GM18873 (cell line): ENCODE results near the gene NLK.
"Not testable (repeated sequence)": the region's sequence is repeated elsewhere in the genome, so short reads cannot be mapped to it uniquely, and the experiment has no call there.

Experiments used
- ATAC-seq: cut with Tn5 transposase; IDR thresholded peaks from one replicate; pipeline ENCODE4 v1.9.1; 2021; ENCODE audit warnings: mild to moderate bottlenecking, moderate library complexity, moderate number of reproducible peaks; ENCODE audit not compliant: unreplicated experiment, low FRiP score

The NLK gene

DNA sequence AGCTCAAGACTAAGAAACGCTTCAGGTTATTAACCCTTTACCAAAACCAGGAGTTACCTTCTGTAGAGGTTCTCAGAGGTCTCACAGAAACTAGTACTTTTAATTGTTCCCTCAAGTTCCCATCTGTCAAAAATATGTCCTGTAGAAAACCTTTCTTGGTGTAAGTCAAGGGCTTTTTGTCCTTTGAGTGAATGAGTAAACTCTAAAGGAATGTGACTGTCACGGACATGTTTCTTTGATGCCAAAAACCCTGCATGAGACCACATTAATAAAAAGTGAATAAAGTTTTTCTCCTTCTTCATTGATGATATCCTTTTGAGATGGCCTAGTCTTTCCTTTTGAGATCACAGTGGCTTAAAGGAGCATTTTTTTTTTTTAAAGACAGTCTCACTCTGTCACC lies 102.9 kb downstream of the NLK start:
- ATAC-seq, result no peak

- ATAC-seq, result no peak
Measured at GRCh38 chr17:28147017-28147416, 104.5 kb downstream of the NLK start.

DNA sequence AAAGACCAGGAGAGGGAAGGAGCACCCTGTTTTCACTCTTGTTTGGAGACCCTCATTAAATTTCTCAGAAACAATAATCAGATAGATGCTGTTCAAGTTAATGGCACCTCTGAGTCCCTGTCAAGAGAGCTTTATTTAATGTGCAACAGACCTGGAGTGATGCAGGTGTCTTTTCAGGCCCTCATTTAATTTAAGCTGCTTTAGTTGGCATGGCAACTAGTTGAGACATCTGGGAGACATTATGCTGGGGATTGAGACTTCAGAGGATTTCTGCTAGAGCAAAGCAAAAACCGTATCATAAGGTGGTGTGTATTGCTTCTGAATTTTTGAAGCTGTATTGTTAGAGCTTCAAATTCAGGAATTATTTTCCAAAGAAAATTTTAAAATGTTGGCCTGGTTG lies 108.5 kb downstream of the NLK start:
- no peak for ATAC-seq

DNA sequence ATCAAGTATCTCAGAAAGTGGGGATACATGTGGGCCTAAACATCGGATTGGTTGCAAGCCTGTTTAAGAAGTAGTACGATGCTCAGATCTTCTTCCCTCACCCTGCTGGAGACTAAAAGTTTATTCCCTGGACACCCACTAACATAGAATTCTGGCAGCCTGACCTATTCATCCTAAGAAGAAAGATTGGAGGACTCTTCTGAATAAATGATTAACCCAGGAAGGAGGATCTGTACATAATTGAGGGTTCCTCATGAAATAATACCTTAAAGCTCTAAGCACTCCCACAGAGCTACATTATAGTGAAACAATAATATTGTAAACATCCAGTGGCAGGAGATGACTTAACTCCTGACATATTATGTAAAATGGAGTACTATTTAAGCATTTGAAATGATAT lies 111.7 kb downstream of the NLK start:
- no peak for ATAC-seq

DNA sequence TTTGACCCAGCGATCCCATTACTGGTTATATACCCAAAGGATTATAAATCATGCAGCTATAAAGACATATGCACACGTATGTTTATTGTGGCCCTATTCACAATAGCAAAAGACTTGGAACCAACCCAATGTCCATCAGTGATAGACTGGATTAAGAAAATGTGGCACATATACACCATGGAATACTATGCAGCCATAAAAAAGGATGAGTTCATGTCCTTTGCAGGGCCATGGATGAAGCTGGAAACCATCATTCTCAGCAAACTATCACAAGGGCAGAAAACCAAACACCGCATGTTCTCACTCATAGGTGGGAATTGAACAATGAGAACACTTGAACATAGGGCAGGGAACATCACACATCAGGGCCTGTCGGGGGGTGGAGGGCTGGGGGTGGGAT lies 112.9 kb downstream of the NLK start:
- ATAC-seq, result not testable (repeated sequence)

GRCh38 chr17:28159004-28159403 lies 116.5 kb downstream of the NLK start:
- no peak for ATAC-seq

DNA sequence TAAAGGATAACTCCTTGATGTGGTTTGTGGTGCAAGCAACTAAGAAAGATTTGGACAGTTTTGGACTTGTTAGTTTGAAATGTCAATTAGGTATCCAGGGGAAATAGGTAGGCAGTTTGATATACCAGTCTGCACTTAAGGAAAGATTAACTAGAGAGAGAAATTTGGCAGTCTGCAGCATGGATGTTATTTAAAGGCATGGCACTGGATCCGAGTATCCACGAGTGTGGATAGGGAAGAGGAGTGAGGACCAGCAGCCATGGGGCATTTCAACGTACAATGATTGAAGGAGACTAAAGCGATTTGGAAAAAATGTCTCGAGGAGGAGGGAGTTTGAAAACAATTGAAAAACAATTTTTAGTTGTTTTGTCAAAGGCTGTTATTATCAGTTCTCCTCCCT lies 117.4 kb downstream of the NLK start:
- ATAC-seq, result no peak

- ATAC-seq, result no peak
Measured at GRCh38 chr17:28160610-28161009, 118.1 kb downstream of the NLK start.

DNA sequence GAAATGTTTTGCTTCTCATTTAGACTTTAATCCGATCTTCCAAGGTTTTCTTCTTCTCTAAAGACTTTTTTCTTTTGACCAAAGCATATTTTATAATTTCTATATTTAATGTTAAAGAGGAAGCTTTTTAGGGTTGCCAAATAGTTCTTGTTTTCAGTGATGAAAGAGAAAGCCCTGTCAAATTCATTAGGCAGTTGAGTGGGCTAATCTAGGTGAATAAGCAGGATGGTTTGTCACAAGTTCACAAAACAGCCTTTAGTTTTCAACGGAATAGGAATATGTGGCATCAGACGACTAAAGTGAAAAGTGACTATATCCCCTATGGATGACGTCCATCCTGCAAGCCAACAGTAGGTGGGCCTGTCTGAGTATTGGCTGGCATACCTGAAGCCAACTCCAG lies 118.8 kb downstream of the NLK start:
- no peak for ATAC-seq

- no peak for ATAC-seq
Measured at GRCh38 chr17:28166478-28166877, 124.0 kb downstream of the NLK start.

GRCh38 chr17:28169621-28170349 lies 127.3 kb downstream of the NLK start:
- ATAC-seq, result no peak

DNA sequence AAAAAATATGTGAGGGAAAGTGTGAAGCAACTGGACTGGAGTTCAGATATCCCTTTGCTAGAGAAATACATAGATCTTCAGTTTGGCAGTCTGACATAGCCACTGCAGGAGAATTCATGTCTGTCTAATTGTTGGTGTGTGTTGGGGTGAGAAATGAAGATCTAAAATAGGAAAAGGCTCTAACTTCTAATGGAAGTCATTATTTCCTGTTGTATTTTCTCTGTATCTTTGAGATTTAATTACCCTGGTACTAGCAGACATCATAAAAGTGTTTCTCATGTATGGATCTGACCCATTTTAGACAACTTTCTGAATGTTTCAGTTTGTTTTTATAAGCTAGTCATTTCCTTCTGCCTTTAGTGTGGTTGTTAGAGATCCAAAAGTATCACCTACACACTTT lies 128.3 kb downstream of the NLK start:
- no peak for ATAC-seq

DNA sequence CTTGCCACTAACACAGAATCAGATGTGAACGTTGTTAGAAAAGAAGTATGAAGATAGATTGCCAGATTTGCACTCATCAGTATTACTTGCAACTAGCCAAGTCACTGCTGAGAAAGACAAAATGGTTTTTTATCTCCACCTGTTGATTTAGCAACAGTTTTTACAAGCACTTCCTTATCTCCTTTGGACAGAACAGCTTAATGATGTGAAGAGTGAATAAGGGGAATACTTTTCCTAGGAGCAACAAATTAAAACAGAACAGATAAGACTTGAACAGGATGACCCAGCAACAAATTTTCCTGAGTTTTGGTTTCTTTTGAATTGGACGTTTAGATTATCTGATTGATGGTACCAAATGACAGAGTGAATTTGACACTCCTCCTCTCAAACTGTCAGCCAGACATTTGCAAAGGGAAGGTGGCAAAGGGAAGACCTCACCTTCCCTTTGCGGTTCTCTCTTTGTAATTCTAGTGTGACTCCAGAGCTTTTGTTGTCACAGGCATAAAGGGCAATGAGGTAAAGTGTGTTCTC lies 130.6 kb downstream of the NLK start:
- ATAC-seq, result no peak

GRCh38 chr17:28173801-28174200 lies 131.3 kb downstream of the NLK start:
- ATAC-seq, result no peak

GRCh38 chr17:28174352-28175046 lies 132.0 kb downstream of the NLK start:
- no peak for ATAC-seq

DNA sequence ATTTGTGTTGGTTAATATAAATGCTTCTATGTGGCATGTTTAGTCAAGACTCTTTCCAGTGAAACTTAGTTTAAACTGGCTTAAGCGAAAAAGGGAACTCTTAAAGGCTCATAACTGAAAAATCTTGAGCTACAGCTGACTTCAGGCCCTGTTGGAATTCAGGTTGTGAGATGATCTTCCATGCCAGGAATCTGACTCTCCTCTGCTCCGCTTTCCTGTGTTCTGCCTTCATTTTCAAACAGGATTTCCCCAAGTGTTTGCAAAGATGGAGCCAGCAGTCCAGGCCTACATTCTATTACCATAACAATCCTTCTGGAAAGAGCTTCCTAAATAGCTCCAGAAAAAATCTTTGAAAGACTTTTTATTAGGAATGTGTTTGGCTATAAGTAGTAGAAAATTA lies 134.9 kb downstream of the NLK start:
- no peak for ATAC-seq

DNA sequence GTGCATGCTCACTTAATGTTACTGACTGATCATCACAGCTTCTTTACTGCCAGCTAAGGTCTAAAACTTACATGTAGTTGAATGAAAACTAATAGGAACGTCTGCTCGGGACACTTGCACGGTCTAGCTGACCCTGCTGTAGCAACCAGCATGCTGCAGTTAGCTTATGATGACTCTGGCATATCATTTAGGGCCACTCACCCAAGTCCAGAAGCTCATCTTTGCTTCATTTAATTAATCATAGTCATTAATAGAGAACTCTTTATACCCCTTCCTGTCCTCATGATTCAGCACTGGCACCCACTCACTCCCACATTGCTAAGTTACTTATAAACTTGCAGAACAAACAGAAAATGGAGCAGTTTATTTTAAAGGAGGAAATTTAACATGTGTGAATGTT lies 136.3 kb downstream of the NLK start:
- ATAC-seq, result no peak

DNA sequence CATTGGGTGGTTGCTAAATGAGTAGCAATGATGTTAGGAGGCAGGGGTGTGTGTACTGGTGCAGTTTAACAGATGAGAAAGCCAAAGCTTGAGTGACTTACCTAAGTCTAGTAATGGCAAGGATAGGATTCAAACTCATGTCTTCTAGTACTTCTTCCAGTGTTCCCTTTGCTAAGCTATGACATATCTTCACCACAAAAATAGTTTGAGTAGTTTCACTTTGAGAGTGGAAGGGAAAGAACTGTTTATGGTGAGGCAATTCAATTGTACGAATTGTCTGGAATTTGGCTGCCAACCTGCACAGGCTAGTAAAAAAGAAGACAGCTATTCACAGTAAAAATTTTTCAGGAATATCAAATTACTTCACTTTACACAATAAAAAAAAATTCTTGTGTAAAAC lies 138.0 kb downstream of the NLK start:
- no peak for ATAC-seq

GRCh38 chr17:28181568-28181967 lies 139.1 kb downstream of the NLK start:
- no peak for ATAC-seq

DNA sequence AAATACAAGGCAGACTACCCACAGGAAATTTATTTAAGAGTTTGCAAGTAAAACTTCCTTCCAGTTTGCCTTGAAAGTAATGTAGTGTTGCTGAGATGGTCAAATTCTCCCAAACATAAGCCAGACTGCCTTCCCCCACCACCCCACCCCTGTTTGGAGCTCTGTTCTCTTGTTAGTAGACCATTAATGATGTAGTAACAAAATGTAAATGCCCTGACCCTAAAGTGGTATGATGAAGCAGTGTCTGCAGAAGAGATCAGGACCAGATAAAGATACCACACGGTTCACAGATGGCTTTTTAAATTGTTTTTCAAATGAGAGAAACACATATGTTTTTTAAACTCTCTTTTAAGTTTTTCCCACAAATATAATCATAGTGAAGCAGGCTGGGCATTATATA lies 140.1 kb downstream of the NLK start:
- no peak for ATAC-seq

- no peak for ATAC-seq
Measured at GRCh38 chr17:28185658-28186057, 143.2 kb downstream of the NLK start.

DNA sequence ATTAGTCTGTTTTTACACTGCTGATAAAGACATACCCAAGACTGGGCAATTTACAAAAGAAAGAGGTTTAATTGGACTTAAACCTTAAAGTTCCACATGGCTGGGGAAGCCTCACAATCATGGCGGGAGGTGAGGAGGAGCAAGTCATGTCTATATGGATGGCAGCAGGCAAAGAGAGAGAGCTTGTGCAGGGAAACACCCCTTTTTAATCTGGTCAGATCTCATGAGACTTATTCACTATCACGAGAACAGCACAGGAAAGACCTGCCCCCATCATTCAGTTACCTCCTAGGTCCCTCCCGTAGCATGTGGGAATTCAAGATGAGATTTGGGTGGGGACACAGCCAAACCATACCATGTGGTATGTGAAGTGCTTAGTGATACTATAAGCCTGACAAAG lies 144.0 kb downstream of the NLK start:
- not testable (repeated sequence) for ATAC-seq
